GM23248 (cell line): ENCODE measurements around the gene VLDLR.

Experiments used
- EZH2 ChIP-seq: fragments of 200-600 bp; sonication (generic); IDR thresholded peaks from 2 replicates; pipeline ENCODE4 v1.6.1; 2018; ENCODE audit warnings: antibody characterized with exemption, mild to moderate bottlenecking; ENCODE audit not compliant: insufficient read depth, poor library complexity, severe bottlenecking
- EZH2phosphoT487 ChIP-seq: fragments of 200-600 bp; sonication (generic); IDR thresholded peaks from 2 replicates; pipeline ENCODE4 v1.6.1; 2018; ENCODE audit warnings: antibody characterized with exemption, moderate library complexity, mild to moderate bottlenecking, low read depth; ENCODE audit not compliant: insufficient read depth

- TF ChIP-seq EZH2phosphoT487 (no peak), EZH2 (no peak)
Observed at GRCh38 chr9:2591967-2592366, 29.6 kb upstream of the VLDLR start.
